ENCODE measurements around the gene SPTLC3. TPM values are rescaled to one million over a fixed set of nuclear protein-coding genes. Genes with fewer than 3 reads are reported as not detected.

SPTLC3 gene
- total and polyA plus RNA-seq, 2 donors (not counting 1 experiment from before 2014, with no cell fraction given) = not detected

DNA sequence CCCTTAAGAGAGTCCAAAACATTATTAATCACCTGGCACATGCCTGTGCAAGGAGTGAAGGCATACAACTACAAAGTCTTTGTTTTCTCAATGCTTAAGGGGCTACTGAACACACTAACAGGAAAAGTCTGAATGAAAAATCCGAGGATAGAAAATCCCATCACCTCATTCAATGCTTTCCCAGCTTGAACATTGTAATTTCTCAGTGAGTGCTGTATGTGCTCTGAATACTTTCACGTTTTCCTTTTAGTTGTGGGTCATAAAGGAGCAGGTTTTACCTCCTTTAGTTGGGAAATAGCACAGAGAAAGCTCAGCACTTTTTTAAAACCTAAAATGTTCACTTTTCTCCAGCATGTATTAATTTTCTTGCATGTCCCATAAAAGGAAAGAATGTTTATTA is 45.9 kb upstream of the SPTLC3 start:
- DNase-seq (no peak), ATAC-seq (ENCODE audit: low read depth) (no peak)
- WGBS (ENCODE audit: insufficient coverage) = no CpG with 5 or more reads among the region's 2 CpGs
- Histone ChIP-seq H4K20me1 (ENCODE audit: control insufficient read depth, insufficient read depth, low read length, poor library complexity, severe bottlenecking) (no peaks in the 10 kb centered on the region), H3K4me2 (replicated peaks; ENCODE audit: low read depth, low read length, poor library complexity, severe bottlenecking) (no peak overlapping the region), H3K27ac (ENCODE audit: low read length in 2 of 2) (no peak overlapping the region), H2AFZ (ENCODE audit: insufficient read depth, low read depth, low read length, poor library complexity, severe bottlenecking) (no peak overlapping the region), H3K36me3 (replicated peaks in 1 of 2; ENCODE audit: control extremely low read depth in 1 of 2, control insufficient read depth in 1 of 2, extremely low read depth in 1 of 2, insufficient read depth in 2 of 2, low read length in 1 of 2) (no peaks in the 10 kb centered on the region), H3K27me3 (replicated peaks in 1 of 4; ENCODE audit: control extremely low read depth in 1 of 4, control insufficient read depth in 3 of 4, insufficient read depth in 4 of 4, low read length in 3 of 4) (no peaks in the 10 kb centered on the region), H3K9me3 (ENCODE audit: control extremely low read depth in 1 of 3, control insufficient read depth in 2 of 3, insufficient read depth in 1 of 3, low read length in 2 of 3) (no peaks in the 10 kb centered on the region), H3K4me3 (ENCODE audit: control extremely low read depth in 1 of 5, extremely low read depth in 1 of 5, insufficient read depth in 1 of 5, low read depth in 2 of 5, low read length in 4 of 5) (no peak overlapping the region), H3K9ac (ENCODE audit: low read length) (no peak overlapping the region), H3K4me1 (ENCODE audit: control insufficient read depth in 2 of 2, insufficient read depth in 2 of 2, low read length in 2 of 2) (no peaks in the 10 kb centered on the region), H3K79me2 (ENCODE audit: control insufficient read depth, insufficient read depth, low read length) (no peaks in the 10 kb centered on the region)
- Mint-ChIP-seq H3K4me1 (no peaks in the 10 kb centered on the region), H3K9me3 (ENCODE audit: insufficient read depth) (no peaks in the 10 kb centered on the region), H3K27me3 (no peaks in the 10 kb centered on the region), H3K4me3 (no peak overlapping the region), H3K27ac (no peak overlapping the region)
- no peak for TF ChIP-seq EZH2 (IDR thresholded peaks at IDR 0.05; ENCODE audit: borderline replicate concordance, insufficient read depth, low read depth, low read length, poor library complexity, severe bottlenecking)
- TF ChIP-seq, protein P1, sequence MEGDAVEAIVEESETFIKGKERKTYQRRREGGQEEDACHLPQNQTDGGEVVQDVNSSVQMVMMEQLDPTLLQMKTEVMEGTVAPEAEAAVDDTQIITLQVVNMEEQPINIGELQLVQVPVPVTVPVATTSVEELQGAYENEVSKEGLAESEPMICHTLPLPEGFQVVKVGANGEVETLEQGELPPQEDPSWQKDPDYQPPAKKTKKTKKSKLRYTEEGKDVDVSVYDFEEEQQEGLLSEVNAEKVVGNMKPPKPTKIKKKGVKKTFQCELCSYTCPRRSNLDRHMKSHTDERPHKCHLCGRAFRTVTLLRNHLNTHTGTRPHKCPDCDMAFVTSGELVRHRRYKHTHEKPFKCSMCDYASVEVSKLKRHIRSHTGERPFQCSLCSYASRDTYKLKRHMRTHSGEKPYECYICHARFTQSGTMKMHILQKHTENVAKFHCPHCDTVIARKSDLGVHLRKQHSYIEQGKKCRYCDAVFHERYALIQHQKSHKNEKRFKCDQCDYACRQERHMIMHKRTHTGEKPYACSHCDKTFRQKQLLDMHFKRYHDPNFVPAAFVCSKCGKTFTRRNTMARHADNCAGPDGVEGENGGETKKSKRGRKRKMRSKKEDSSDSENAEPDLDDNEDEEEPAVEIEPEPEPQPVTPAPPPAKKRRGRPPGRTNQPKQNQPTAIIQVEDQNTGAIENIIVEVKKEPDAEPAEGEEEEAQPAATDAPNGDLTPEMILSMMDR (IDR thresholded peaks at IDR 0.05) = no peak
- POLR2A ChIA-PET = no interaction called here
- intact Hi-C loops (cut with micrococcal nuclease) = no loop called here
- CTCF ChIA-PET = no interaction called here

DNA sequence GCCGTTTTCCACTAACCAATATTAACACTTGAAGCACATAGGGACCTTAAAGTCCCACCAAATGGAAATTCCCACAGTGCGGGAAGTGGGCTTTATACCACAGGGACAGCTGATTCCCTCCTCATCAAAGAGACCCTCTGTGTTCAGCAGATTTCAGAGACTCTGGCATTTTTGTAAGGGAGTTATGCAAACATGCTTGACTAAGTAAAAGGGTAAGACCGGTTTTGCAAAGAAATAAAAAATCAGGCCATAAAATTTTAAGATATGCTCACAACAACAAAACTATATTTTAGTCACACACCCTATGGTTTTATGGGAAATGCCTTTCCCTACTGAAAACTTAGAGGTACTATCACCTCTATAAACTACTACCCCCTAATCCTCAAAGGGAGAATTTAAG is 45.4 kb upstream of the SPTLC3 start:
- 0% methylated on average over 1 of the region's 3 CpGs for WGBS (ENCODE audit: insufficient coverage)
- Histone ChIP-seq H3K9ac (ENCODE audit: low read length) (no peak overlapping the region), H3K27ac (ENCODE audit: low read length in 2 of 2) (no peak overlapping the region), H3K4me3 (ENCODE audit: control extremely low read depth in 1 of 5, extremely low read depth in 1 of 5, insufficient read depth in 1 of 5, low read depth in 2 of 5, low read length in 4 of 5) (no peak overlapping the region), H3K27me3 (replicated peaks in 1 of 4; ENCODE audit: control extremely low read depth in 1 of 4, control insufficient read depth in 3 of 4, insufficient read depth in 4 of 4, low read length in 3 of 4) (no peaks in the 10 kb centered on the region), H2AFZ (ENCODE audit: insufficient read depth, low read depth, low read length, poor library complexity, severe bottlenecking) (no peak overlapping the region), H3K79me2 (ENCODE audit: control insufficient read depth, insufficient read depth, low read length) (no peaks in the 10 kb centered on the region), H4K20me1 (ENCODE audit: control insufficient read depth, insufficient read depth, low read length, poor library complexity, severe bottlenecking) (no peaks in the 10 kb centered on the region), H3K4me1 (ENCODE audit: control insufficient read depth in 2 of 2, insufficient read depth in 2 of 2, low read length in 2 of 2) (no peaks in the 10 kb centered on the region), H3K9me3 (ENCODE audit: control extremely low read depth in 1 of 3, control insufficient read depth in 2 of 3, insufficient read depth in 1 of 3, low read length in 2 of 3) (no peaks in the 10 kb centered on the region), H3K36me3 (replicated peaks in 1 of 2; ENCODE audit: control extremely low read depth in 1 of 2, control insufficient read depth in 1 of 2, extremely low read depth in 1 of 2, insufficient read depth in 2 of 2, low read length in 1 of 2) (no peaks in the 10 kb centered on the region), H3K4me2 (replicated peaks; ENCODE audit: low read depth, low read length, poor library complexity, severe bottlenecking) (no peak overlapping the region)
- H3K4me1 Mint-ChIP-seq = no peaks in the 10 kb centered on the region
- H3K27ac Mint-ChIP-seq = no peak overlapping the region
- H3K9me3 Mint-ChIP-seq (ENCODE audit: insufficient read depth) = no peaks in the 10 kb centered on the region
- no peak for DNase-seq
- ATAC-seq (ENCODE audit: low read depth) = no peak
- no peak overlapping the region for H3K4me3 Mint-ChIP-seq
- ChIA-PET CTCF (no interaction called here), POLR2A (no interaction called here)
- no peaks in the 10 kb centered on the region for H3K27me3 Mint-ChIP-seq
- no peak for TF ChIP-seq EZH2 (IDR thresholded peaks at IDR 0.05; ENCODE audit: borderline replicate concordance, insufficient read depth, low read depth, low read length, poor library complexity, severe bottlenecking)
- TF ChIP-seq, protein P1 (IDR thresholded peaks at IDR 0.05) = no peak
- intact Hi-C loops (cut with micrococcal nuclease) = no loop called here
